A549 (cell line): Measurements from ENCODE around the gene ODC1. TPM values are rescaled to one million over a fixed set of nuclear protein-coding genes. Genes with fewer than 3 reads are reported as not detected.

ENCODE experiments used
- ATAC-seq, 2 experiments: fragments of 200-7000 bp in 1 of 2; fragments of >200 bp in 1 of 2; cut with Nextera tagmentation in 1 of 2; cut with Tn5 transposase in 1 of 2; 3 replicates each; pipeline versions ENCODE4 v1.8.0 to v1.9.1; 2018 to 2020; ENCODE audit warnings: mild to moderate bottlenecking in 1 of 2, moderate library complexity in 1 of 2
- CTCF ChIA-PET: fragments of 300-600 bp; sonication (Branson Sonifier 250); formaldehyde crosslinking; extraction: SDS; loops from one replicate; lab custom pipeline; 2021; ENCODE audit warnings: antibody characterized with exemption, inconsistent platforms; lab: Yijun Ruan, JAX
- POLR2A ChIA-PET: fragments of 350-600 bp; formaldehyde crosslinking; extraction: SDS; loops from one replicate; lab custom pipeline; 2021; ENCODE audit warnings: antibody characterized with exemption, inconsistent platforms; lab: Yijun Ruan, JAX
- DNase-seq, 2 experiments: peaks; one replicate each; pipeline versions ENCODE4 v3.0.0 to v3.0.0-alpha.2; 2011 to 2016; ENCODE audit warnings: low read depth in 1 of 2, low spot score in 1 of 2
- FAIRE-seq: peaks from 2 replicates; lab custom pipeline; 2011; peaks lifted over from hg19 to GRCh38; lab: Jason Lieb, UNC
- H3K27ac ChIP-seq, 2 experiments: fragments of >200 bp; sonication (Bioruptor Twin); formaldehyde crosslinking; 3 replicates each; pipeline ENCODE4 v1.5.1; 2016 to 2017
- H3K4me1 ChIP-seq: fragments of >200 bp; sonication (Bioruptor Twin); formaldehyde crosslinking; 3 replicates; pipeline ENCODE4 v1.6.1; 2016
- H3K4me2 ChIP-seq: fragments of >200 bp; sonication (Bioruptor Twin); formaldehyde crosslinking; 3 replicates; pipeline ENCODE4 v1.6.1; 2016
- H3K4me3 ChIP-seq: fragments of >200 bp; sonication (Bioruptor Twin); formaldehyde crosslinking; 3 replicates; pipeline ENCODE4 v1.5.1; 2016
- H3K9me3 ChIP-seq: fragments of >200 bp; sonication (Bioruptor Twin); formaldehyde crosslinking; 3 replicates; pipeline ENCODE4 v1.6.1; 2016
- BHLHE40 ChIP-seq: IDR thresholded peaks from 2 replicates; pipeline ENCODE4 v1.6.1; 2012; ENCODE audit warnings: low read depth, low read length, inconsistent platforms
- CHD4 ChIP-seq: fragments of 200-600 bp; sonication (generic); IDR thresholded peaks from 2 replicates; pipeline ENCODE4 v1.6.1; 2016; ENCODE audit warnings: antibody characterized with exemption, mild to moderate bottlenecking, borderline replicate concordance
- CTCF ChIP-seq: fragments of >200 bp; sonication (Bioruptor Twin); formaldehyde crosslinking; IDR thresholded peaks from 3 replicates; pipeline ENCODE4 v1.5.1; 2016
- EP300 ChIP-seq, 2 experiments: fragments of >200 bp; sonication (Bioruptor Twin); formaldehyde crosslinking; IDR thresholded peaks; 2 replicates in 1 of 2; 3 replicates in 1 of 2; pipeline ENCODE4 v1.6.1; 2016 to 2017
- ESRRA ChIP-seq: fragments of 150-350 bp; IDR thresholded peaks from 2 replicates; pipeline ENCODE4 v1.6.1; 2014; ENCODE audit warnings: mild to moderate bottlenecking, low read length, borderline replicate concordance
- FOSL2 ChIP-seq, 2 experiments: fragments of 450-650 bp in 1 of 2; fragments of >200 bp in 1 of 2; sonication (Bioruptor Twin) in 1 of 2; formaldehyde crosslinking; IDR thresholded peaks; 2 replicates each; pipeline versions ENCODE4 v1.5.0 to v1.6.1; 2016 to 2020; ENCODE audit warnings: mild to moderate bottlenecking in 1 of 2, moderate library complexity in 1 of 2
- GATA3 ChIP-seq: IDR thresholded peaks from 2 replicates; pipeline ENCODE4 v1.6.1; 2012; ENCODE audit warnings: borderline replicate concordance
- HEYL ChIP-seq: fragments of 250-450 bp; sonication (Bioruptor Pico); IDR thresholded peaks from 2 replicates; pipeline ENCODE4 v1.8.0; 2021; ENCODE audit warnings: mild to moderate bottlenecking, moderate library complexity
- HOXA7 ChIP-seq: fragments of 250-450 bp; sonication (Bioruptor Pico); IDR thresholded peaks from 2 replicates; pipeline ENCODE4 v1.5.0; 2020; ENCODE audit warnings: mild to moderate bottlenecking, moderate library complexity
- KDM1A ChIP-seq: fragments of 200-600 bp; sonication (generic); IDR thresholded peaks from 2 replicates; pipeline ENCODE4 v1.6.1; 2016; ENCODE audit warnings: low read depth, mild to moderate bottlenecking
- MAX ChIP-seq: IDR thresholded peaks from 2 replicates; pipeline ENCODE4 v1.6.1; 2012
- MAZ ChIP-seq: fragments of 150-350 bp; IDR thresholded peaks from 2 replicates; pipeline ENCODE4 v1.6.1; 2014; ENCODE audit warnings: antibody characterized with exemption, low read depth, low read length, borderline replicate concordance
- NR3C1 ChIP-seq: fragments of >200 bp; sonication (Bioruptor Twin); formaldehyde crosslinking; IDR thresholded peaks from 3 replicates; pipeline ENCODE4 v1.6.1; 2017
- PHF8 ChIP-seq: fragments of 200-600 bp; sonication (generic); IDR thresholded peaks from 2 replicates; pipeline ENCODE4 v1.6.1; 2016; ENCODE audit warnings: low read depth, mild to moderate bottlenecking, antibody characterized with exemption, moderate library complexity, borderline replicate concordance
- POLR2A ChIP-seq: IDR thresholded peaks from 2 replicates; pipeline ENCODE4 v1.6.1; 2012; ENCODE audit warnings: mild to moderate bottlenecking, low read length
- POLR2AphosphoS2 ChIP-seq: conservative IDR thresholded peaks from 2 replicates; pipeline ENCODE4 v1.6.1; 2012; ENCODE audit warnings: low read length, improper control_type of control experiment, inconsistent platforms
- RARB ChIP-seq: fragments of 250-450 bp; sonication (Bioruptor Pico); IDR thresholded peaks from 2 replicates; pipeline ENCODE4 v1.8.0; 2021; ENCODE audit warnings: mild to moderate bottlenecking, moderate library complexity
- RCOR1 ChIP-seq: fragments of 150-350 bp; IDR thresholded peaks from 2 replicates; pipeline ENCODE4 v1.6.1; 2014; ENCODE audit warnings: antibody characterized with exemption, low read length, low read depth
- SMC3 ChIP-seq: fragments of >200 bp; sonication (Bioruptor Twin); formaldehyde crosslinking; IDR thresholded peaks from 3 replicates; pipeline ENCODE4 v1.6.1; 2018; ENCODE audit warnings: inconsistent platforms
- SREBF2 ChIP-seq: fragments of 450-650 bp; IDR thresholded peaks from 2 replicates; pipeline ENCODE4 v1.6.1; 2014; ENCODE audit warnings: mild to moderate bottlenecking, moderate library complexity
- TP53 ChIP-seq: fragments of 250-450 bp; sonication (Bioruptor Pico); IDR thresholded peaks from 2 replicates; pipeline ENCODE4 v1.5.0; 2021; ENCODE audit warnings: mild to moderate bottlenecking, moderate library complexity
- ZFP36 ChIP-seq: fragments of 450-650 bp; IDR thresholded peaks from 2 replicates; pipeline ENCODE4 v1.6.1; 2014; ENCODE audit warnings: borderline replicate concordance; ENCODE audit not compliant: partially characterized antibody
- ZNF302 ChIP-seq: fragments of 250-450 bp; sonication (Bioruptor Pico); IDR thresholded peaks from 2 replicates; pipeline ENCODE4 v1.9.0; 2021; ENCODE audit warnings: inconsistent platforms, mild to moderate bottlenecking, moderate library complexity
- ZSCAN20 ChIP-seq: fragments of 250-450 bp; sonication (Bioruptor Pico); IDR thresholded peaks from 2 replicates; pipeline ENCODE4 v1.8.0; 2022; ENCODE audit warnings: mild to moderate bottlenecking, moderate library complexity
- WGBS: methylation state at CpG from one replicate; pipeline ENCODE4 v1.1.6; 2017; ENCODE audit errors: missing lambda C conversion rate; 5-methylcytosine and 5-hydroxymethylcytosine counted together
- polyA plus RNA-seq, 4 experiments: library from polyadenylated mRNA; depleted of rRNA in 3 of 4; stranded (reverse); fragments of >200 nt; fragmentation: RNase III in 1 of 4; extraction: RNeasy Plus Mini Kit Qiagen cat#74134 plus additional on column Dnase treatment in 1 of 4; gene quantifications; 2 replicates in 3 of 4; 3 replicates in 1 of 4; pipeline ENCODE4 v1.2.3, GENCODE V29; 2011 to 2017
- TF ChIP-seq, protein P1 (sequence below): fragments of 250-450 bp; sonication (Bioruptor Pico); IDR thresholded peaks from 2 replicates; pipeline ENCODE4 v1.5.0; 2021; ENCODE audit warnings: mild to moderate bottlenecking, moderate library complexity, borderline replicate concordance

The ODC1 gene
- polyA plus RNA-seq, 2 of the 4 experiments (the other 2 are of a cell fraction), result 57.8 to 265 TPM

- Histone ChIP-seq H3K4me1 (no peaks in the 10 kb centered on the region), H3K9me3 (no peaks in the 10 kb centered on the region), H3K4me2 (no peak overlapping the region), H3K4me3 (no peak overlapping the region), H3K27ac (no peak overlapping the region)
- no peak for TF ChIP-seq PHF8
- TF ChIP-seq NR3C1, result no peak
- TF ChIP-seq CTCF, result no peak
- TF ChIP-seq ZNF302, result no peak
- TF ChIP-seq HEYL, result no peak
- no peak for TF ChIP-seq TP53 (CRISPR knock-in tag)
- no peak for TF ChIP-seq HOXA7 (CRISPR knock-in tag)
- TF ChIP-seq RARB, result no peak
- no peak for TF ChIP-seq SMC3
- TF ChIP-seq POLR2AphosphoS2, result no peak
- no peak for TF ChIP-seq ZSCAN20 (CRISPR knock-in tag)
- TF ChIP-seq BHLHE40, result no peak
- TF ChIP-seq FOSL2 (IDR thresholded peaks at IDR 0.05), result no peak
- no peak for TF ChIP-seq FOSL2 (CRISPR knock-in tag; IDR thresholded peaks at IDR 0.05)
- TF ChIP-seq CHD4, result no peak
- TF ChIP-seq ZFP36, result no peak
- no peak for TF ChIP-seq ESRRA
- no peak for TF ChIP-seq RCOR1
- no peak for TF ChIP-seq EP300 (IDR thresholded peaks at IDR 0.05)
- no peak for TF ChIP-seq KDM1A
- WGBS, result 86% methylated on average over 6 of the region's 8 CpGs
- DNase-seq (no peak), FAIRE-seq (no peak), ATAC-seq (no peak)
- POLR2A ChIA-PET, result no interaction called here
- CTCF ChIA-PET, result interaction anchor here (0.8 to 25.7 kb wide), 9 partner anchors 9 to 611 kb away, joined by 3 to 374 read pairs (median 4); partner anchors contain the start of gene RRM2
These were observed 23.1 kb downstream of the ODC1 start for GRCh38 chr2:10424916-10425505.

- DNase-seq (no peak), FAIRE-seq (no peak), ATAC-seq (no peak)
- Histone ChIP-seq H3K9me3 (no peaks in the 10 kb centered on the region), H3K4me3 (no peak overlapping the region), H3K27ac (no peak overlapping the region), H3K4me1 (no peaks in the 10 kb centered on the region), H3K4me2 (no peak overlapping the region)
- TF ChIP-seq CHD4 (no peak), KDM1A (no peak), POLR2A (no peak), MAZ (no peak), GATA3 (no peak), SREBF2 (no peak), ZNF302 (no peak), MAX (no peak)
- TF ChIP-seq, protein P1, sequence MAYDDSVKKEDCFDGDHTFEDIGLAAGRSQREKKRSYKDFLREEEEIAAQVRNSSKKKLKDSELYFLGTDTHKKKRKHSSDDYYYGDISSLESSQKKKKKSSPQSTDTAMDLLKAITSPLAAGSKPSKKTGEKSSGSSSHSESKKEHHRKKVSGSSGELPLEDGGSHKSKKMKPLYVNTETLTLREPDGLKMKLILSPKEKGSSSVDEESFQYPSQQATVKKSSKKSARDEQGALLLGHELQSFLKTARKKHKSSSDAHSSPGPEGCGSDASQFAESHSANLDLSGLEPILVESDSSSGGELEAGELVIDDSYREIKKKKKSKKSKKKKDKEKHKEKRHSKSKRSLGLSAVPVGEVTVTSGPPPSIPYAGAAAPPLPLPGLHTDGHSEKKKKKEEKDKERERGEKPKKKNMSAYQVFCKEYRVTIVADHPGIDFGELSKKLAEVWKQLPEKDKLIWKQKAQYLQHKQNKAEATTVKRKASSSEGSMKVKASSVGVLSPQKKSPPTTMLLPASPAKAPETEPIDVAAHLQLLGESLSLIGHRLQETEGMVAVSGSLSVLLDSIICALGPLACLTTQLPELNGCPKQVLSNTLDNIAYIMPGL (CRISPR knock-in tag), result no peak
- CTCF ChIA-PET, result interaction anchor here (0.6 to 25.7 kb wide), 8 partner anchors 10 to 610 kb away, joined by 3 to 374 read pairs (median 4); partner anchors contain the start of gene RRM2
- WGBS, result 87% methylated on average over 11 of the region's 11 CpGs
- POLR2A ChIA-PET, result interaction anchor here (0.6 kb wide), 1 partner anchor 107 kb away, joined by 3 read pairs; no protein-coding TSS in a partner anchor
These were observed 24.1 kb downstream of the ODC1 start for GRCh38 chr2:10424051-10424450.
